GM18873 (cell line): ENCODE data around the gene SNTB2.
"Not testable (repeated sequence)": the region's sequence is repeated elsewhere in the genome, so short reads cannot be mapped to it uniquely, and the experiment has no call there.

Experiments
- ATAC-seq: cut with Tn5 transposase; IDR thresholded peaks from one replicate; pipeline ENCODE4 v1.9.1; 2021; ENCODE audit warnings: mild to moderate bottlenecking, moderate library complexity, moderate number of reproducible peaks; ENCODE audit not compliant: unreplicated experiment, low FRiP score

The SNTB2 gene

DNA sequence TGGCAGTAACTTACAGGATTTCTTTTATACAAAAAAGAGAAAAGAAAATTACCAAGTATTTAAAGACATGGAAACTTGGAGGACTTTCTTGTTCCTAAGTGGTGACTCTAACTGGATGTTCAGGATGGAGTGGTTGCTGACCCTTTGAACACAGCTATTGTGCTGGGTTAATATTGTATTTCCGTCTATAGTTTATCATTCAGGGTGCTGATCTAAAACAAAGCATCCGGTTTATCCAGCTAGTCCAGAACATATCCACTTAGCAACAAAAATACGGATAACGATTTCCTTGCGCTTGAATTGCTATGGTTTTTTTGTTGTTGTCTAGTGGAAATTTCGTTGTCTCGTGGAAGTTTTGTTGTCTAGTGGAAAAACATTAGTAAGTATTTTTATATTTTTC is 38.2 kb downstream of the SNTB2 start:
- ATAC-seq: no peak

DNA sequence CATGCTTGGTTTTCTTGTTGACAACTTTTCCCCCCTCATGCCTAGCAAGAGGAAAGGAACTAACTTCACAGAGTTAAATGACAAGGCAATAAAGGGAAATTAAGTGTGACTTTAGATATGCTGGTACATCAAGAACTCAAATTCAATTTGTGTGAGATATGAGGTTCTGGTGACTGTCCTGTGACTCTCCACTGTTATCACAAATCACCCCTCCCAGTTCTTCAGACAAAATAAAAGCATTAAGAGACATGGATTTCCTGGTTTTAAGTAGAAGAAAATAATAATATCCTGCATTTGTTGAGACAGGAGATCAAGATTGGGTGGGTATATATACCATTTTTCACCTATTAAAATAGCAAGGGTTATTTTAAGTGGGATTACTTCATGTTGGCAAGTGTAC is 46.2 kb downstream of the SNTB2 start:
- no peak for ATAC-seq

DNA sequence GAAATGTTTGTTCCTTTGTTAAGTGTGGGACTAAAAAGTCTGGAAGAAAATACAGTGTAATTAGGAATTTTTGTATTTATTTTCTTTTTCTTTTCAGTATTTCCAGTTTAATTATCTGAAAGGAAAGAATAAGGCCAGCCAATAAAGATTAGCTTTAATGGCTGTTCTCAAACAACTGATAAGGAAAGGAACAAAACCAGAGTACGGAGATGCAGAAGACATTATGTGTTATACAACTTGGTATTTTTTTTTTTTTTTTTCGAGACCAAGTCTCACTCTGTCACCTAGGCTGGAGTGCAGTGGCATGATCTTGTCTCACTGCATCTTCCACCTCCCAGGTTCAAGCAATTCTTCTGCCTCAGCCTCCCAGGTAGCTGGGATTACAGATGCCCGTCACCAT is 47.5 kb downstream of the SNTB2 start:
- no peak for ATAC-seq

DNA sequence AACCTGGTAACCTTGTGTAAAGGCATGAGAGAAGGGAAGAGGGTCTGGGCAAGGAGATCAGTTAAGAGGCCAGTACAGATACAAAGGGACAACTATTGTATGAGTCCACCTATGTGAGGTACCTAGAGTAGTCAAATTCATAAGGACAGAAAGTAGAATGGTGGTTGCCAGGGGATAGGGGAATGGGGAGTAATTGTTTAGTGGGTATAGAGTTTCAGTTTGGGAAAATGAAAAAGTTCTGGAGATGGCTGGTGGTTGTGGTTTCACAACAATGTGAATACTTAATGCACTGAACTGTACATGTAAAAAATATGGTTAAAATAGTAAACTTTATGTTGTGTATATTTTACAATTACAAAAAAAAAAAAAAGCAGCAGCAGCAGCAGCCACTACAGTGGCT is 49.4 kb downstream of the SNTB2 start:
- no peak for ATAC-seq

DNA sequence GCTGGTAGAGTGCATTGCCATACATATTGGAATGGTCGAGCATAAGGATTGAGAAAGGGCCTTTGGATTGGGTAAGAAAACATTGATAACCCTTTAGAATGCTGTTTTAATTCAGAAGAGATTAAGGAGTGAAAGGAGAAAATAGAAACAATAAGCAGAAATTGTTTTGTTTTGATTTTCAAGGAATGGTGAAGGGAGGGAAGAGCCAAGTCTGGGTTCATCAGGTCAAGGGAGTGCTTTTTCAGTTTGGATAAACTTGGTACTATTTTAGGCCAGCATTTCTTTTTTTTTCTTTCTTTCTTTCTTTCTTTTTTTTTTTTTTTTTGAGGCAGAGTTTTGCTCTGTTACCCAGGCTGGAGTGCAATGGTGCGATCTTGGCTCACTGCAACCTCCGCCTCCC is 50.3 kb downstream of the SNTB2 start:
- no peak for ATAC-seq

DNA sequence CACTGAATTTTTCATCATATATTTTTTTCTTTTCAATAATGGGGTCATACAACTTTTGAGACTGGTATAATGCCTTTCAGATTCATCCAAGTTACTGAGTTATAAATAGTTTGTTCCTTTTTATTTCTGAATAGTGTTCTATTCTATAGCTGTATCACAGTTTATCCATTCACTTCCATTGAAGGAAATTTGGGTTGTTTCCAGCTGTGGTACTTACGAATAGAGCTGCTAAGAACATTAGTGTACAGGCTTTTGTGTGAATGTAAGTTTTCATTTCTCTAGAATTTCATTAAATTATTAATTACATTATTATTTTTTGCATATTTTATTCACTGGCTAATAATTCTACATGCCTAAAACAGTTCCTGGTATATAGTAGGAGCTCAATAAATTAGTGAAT is 52.9 kb downstream of the SNTB2 start:
- ATAC-seq: no peak

DNA sequence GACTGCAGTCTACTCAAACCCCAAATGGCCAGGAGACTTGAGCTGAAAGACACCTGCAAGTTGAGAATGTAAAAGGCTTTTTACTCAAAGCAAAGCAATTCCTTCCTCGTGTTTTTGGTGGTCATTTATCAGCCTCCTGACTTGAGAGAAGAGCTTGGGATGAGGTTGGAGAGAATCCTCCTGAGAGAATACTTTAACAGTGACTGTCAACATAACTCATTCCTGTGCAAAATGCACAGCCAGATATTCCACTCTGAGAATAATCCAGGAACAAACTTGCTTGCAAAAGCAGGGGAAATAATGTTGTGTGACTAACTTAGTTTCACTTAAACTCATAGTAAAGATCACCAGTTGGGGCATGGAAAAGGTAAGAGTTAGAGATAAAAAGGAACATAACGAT is 53.4 kb downstream of the SNTB2 start:
- no peak for ATAC-seq

DNA sequence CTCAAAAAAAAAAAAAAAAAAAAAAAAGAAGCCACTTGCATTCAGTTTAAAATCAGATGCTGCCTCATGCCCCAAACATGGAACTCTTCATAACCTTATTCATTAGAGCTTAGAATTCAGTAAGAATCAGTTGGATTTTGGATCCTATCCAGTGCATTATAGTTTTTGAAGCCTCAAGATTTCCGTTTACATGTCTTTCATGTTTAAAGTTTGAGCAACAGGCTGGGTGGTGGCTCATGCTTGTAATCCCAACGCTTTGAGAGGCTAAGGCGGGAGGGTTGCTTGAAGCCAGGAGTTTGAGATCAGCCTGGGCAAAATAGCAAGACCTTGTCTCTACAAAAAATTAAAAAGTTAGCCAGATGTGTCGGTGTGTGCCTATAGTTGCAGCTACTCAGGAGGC is 55.0 kb downstream of the SNTB2 start:
- ATAC-seq: no peak

DNA sequence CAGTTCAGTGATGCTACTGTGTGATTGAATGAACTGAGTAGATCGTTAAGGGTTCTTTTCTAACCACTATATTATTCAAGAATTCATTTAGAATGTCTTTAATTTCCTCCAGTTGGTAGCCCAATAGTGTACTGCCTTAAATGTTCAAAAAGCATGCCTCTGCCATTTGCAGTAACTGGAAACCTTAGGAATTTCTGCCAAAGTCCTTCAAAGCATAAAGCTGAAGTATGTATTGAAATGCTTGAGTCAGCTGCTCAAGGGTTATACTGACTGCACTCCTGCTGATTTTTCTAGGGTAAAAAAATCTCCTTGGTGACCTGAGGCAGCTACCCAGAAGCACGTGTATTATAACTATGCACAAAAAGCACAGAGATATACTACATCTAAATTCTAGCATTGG is 56.5 kb downstream of the SNTB2 start:
- no peak for ATAC-seq

DNA sequence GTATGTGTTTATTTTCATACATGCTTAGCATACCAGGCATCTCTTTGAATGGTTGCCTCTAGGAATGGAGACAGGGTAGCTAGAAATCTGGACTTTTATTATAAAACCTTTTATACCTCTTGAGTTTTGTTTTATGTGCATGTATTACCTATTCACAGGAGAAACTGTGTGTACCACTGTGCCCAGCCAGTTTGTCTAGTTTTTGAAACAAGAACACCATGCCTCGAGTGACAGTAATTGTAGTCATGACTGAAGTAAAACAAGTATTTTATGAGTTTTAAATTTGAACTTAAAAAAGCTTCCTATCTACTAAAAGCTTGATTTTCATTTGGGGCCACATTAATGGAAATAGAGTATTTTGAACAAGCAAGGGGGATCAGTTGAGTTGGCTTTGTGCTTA is 57.4 kb downstream of the SNTB2 start:
- no peak for ATAC-seq

DNA sequence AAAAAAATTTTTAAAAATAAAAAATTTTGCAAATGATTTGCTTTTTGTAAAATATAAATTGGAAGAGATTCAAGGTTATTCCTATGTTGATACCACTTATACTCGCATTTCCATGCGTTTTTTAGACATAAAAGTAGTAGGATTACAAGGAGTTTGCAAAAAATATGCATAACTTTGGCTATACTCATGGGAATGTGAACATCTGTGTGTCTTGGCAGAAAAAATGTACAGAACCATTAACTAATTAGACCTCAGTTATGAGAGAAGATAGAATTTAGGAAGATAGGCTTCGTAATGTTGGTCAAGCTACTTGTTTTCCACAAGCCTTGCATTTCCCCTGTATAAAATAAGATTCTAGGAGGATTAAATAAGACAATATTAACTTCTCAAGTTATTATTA is 63.1 kb downstream of the SNTB2 start:
- no peak for ATAC-seq

DNA sequence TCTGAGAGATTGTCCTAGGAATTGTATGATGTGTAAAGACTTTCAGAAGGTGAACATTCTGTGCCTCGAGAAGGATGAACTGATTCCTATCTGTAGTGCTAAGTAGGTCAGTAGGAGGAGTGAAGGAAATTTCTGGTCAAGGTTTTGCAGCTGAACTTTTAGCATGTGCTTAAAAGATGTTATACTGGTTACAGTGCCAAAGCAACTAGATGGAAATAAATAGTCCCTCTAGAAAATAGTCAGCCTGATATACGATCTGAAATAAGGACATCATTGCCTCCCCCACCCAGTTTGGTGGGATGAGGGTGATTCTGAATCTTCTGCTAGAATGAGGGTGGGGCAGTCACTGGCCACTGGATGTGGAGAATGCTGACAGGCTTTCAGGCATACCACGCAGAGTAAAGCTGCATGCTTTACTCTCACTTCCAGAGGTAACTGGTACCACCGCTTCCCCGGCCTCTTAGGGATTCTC is 66.9 kb downstream of the SNTB2 start:
- ATAC-seq: no peak

DNA sequence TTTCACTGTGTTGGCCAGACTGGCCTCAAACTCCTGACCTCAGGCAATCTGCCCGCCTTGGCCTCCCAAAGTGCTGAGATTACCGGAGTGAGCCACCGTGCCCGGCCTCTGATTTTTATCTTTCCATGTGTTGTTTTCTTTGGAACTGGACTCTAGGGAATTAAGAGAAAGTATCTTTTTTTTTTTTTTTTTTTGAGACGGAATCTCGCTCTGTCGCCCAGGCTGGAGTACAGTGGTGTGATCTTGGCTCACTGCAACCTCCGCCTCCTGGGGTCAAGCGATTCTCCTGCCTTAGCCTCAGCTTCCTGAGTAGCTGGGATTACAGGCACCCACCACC is 72.4 kb downstream of the SNTB2 start:
- not testable (repeated sequence) for ATAC-seq

DNA sequence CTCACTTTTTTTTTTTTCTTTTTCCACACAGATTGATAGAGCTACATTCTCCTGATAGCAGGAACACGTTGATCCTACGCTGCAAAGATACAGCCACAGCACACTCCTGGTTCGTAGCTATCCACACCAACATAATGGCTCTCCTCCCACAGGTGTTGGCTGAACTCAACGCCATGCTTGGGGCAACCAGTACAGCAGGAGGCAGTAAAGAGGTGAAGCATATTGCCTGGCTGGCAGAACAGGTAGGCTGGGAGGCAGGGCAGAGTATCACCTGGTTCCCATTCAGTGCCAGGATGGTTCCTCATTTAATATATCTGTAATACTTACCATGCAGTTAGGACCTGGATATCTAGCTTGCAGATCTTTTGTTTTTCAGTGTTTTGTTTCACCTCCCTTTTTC is 73.1 kb downstream of the SNTB2 start:
- no peak for ATAC-seq

DNA sequence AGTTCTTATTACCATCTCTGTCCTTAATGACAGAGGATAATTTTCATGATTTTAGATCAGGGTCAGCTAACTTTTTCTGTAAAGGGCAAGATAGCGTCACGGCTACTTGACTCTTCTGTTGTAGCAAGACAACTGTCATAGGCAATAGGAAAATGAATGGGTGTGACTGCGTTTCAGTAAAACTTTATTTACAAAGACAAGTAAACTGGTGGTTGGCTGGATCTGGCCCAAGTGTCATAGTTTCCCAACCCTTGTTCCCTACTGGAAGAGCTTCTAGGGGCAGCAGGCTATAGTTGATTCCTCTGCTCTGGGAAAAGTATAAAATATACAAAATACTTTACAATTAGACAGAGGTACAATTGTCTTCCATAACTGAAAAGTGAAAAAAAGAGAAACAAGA is 73.5 kb downstream of the SNTB2 start:
- ATAC-seq: no peak

DNA sequence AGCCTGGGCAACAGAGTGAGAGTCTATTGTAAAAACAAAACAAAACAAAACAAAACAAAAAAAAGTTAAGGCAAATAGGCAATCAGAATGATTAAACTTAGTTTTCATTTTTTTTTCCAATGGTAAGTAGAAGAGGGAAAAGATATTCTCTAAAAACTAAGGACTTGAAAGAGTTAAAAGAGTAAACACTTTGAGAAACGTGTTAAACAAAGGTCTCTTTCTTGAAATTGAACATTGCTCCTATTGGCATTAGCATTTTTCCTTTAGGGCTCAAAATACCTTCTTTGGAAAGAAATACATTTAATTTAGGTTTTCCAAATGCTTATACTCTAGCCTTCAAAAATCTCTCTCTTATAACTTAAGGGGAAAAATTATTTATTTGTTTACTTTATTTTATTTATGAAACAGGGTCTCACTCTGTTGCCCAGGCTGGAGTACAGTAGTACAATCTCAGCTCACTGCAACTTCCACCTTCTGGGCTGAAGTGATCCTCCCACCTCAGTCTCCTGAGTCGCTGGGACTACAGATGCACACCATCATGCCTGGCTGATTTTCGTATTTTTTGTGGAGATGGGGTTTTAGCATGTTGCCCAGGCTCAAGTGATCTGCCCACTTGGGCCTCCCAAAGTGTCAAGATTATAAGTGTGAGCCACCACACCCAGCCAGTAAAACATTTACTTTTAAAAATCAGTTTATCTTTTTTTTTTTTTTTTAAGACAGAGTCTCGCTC is 79.5 kb downstream of the SNTB2 start:
- ATAC-seq: no peak

DNA sequence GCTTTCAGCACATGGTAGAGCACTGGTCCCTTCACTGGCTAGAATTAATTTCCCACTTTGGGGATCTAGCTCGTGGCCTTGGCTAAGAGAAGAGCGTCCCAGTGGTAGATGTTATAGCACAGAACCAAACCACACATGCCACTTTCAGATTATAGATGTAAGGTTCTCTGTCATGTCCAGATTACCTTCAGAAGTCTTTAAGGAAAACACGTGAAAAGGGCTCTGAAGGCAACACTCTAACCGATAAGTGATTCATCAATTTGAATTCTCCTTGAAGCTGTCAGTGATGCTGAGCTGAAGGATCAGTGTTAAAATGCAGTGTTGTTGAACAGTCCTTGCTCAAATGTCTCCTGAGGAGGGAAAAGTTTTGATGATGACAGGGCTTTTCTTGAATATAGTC is 80.7 kb downstream of the SNTB2 start:
- ATAC-seq: no peak

DNA sequence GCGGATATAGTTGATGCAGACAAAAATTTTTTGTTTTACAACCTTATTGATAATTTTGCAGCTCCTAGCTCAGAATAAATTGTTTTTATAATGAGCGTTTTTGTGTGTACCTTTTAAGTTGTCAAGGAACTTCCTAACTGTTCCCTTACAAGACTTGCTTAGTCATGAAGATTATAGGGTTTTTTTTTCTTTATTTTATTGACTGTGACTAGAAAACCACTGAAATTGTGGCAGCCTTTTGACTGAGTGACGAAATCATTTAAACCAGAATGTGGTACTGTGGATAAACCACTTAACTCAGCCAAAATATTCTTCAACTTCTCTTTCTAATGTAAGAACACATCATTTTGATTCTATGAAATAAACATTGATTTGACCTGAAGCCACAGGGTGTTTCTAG is 83.4 kb downstream of the SNTB2 start:
- no peak for ATAC-seq

DNA sequence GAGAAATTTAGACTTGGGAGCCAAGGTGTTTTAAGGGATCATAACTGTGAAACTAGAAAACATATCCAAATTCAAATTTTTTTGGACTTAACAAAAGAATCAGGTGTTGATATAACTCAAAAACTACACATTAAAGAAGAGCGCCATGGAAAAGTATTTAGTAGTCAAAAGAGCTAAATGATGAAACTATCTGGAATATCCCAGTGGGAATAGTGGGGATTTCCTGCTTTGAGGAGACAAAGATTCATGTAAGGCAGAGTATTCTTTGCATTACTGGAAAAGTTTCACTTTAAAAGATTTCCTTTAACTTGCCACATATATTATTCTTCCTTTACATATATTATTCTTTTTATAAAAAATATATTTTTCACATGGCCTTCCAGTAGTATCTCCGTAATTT is 83.9 kb downstream of the SNTB2 start:
- ATAC-seq: no peak

DNA sequence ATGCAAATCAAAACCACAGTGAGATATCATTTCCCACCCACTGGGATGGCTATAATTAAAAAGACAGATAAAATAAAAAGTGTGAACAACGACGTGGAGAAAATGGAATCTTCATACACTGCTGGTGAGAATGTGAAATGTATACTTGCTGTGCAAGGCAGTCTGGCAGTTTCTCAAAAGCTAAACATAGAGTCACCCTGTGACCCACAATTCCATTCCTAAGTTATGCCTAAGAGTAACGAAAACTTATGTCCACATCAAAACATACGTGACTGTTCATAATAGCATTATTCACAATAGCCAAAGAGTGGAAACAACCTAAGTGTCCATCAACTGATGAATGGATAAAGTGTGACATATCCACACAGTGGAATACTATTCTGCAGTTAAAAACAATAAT is 86.0 kb downstream of the SNTB2 start:
- no peak for ATAC-seq

DNA sequence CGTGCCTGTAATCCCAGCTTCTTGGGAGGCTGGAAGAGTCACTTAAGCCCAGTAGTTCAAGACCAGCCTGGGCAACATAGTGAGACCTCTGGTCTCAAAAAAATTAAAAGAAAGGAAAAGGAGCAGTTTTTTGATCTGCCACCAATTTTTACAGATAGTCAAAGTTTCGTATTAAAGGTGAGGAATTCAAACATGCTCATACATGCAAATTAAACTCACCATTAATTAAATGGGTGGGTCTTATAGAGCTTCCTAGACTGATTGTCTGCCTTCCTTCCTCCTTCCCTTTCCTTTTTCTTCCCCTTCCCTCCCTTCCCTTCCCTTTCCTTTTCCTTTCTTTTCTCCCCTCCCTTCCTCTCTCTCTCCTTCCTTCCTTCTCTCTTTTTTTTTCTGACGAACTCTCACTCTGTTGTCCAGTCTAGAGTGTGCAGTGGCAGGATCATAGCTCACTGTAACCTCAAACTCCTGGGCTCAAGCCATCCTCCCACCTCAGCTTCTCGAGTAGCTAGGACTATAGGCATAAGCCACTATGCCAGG is 87.8 kb downstream of the SNTB2 start:
- ATAC-seq: no peak

DNA sequence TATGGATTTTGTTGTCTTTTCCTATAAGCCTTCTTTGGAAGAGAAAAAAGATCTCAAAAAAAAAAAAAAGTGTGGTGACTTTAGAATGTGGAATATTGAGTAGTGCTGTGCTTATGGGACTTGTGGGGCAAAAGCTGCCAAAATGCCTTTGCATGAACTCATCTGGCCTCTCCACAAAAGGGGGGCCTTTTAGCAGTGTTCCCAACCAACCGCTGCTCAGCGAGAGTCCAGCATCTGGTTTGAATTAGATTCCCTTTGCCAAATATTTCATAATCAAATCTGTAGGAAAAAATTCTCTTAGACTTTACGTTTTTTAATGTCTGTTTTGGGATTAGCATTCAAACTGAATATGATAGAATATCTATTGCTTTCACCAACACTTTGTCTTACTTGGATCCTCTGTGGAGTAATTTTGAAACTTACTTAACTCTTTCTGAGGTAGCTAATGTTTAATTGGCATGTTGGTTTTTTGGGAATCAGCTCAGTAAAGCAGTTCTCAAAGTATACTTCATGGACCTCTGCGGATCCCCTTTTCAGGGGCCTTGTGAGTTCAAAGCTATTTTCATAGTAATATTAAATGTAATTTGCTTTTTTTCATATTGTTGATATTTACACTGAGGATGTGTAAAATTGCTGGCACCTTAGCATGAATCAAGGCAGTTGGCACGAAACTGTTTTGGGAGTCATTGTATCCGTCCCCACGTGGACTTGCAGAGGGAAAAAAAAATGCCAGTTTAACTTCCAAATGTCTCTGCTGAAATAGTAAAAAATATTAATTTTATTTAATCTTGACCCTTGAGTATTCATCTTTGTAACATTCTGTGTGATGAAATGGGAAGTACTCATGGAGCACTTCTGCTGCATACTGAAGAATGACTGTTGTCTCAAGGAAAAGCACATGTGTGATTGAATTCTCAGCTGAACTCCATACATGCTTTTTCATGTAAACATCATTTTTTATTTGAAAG is 89.5 kb downstream of the SNTB2 start:
- no peak for ATAC-seq
